Spleen (tissue), 11 donors: Measurements from ENCODE around the gene COL27A1. TPM values are rescaled to one million over a fixed set of nuclear protein-coding genes. Genes with fewer than 3 reads are reported as not detected.

Source experiments
- DNase-seq: peaks from one replicate; pipeline ENCODE4 v3.0.0-alpha.2; 2020
- H3K27ac ChIP-seq, 8 donors: fragments of 200-600 bp; sonication (generic) in 7 of 8; 1 replicate in 4 of 8; 2 replicates in 4 of 8; pipeline versions ENCODE4 v1.5.0 to v1.8.0; 2016 to 2021; ENCODE audit warnings: inconsistent platforms in 4 of 8, mild to moderate bottlenecking in 4 of 8, moderate library complexity in 1 of 8
- H3K27me3 ChIP-seq, 7 donors: fragments of 200-600 bp; sonication (generic) in 6 of 7; replicated peaks in 1 of 7; 1 replicate in 4 of 7; 2 replicates in 3 of 7; pipeline versions ENCODE4 v1.5.0 to v1.8.0; 2016 to 2021; ENCODE audit warnings: inconsistent platforms in 3 of 7, mild to moderate bottlenecking in 1 of 7
- H3K36me3 ChIP-seq, 6 donors: fragments of 200-600 bp; sonication (generic) in 5 of 6; 1 replicate in 4 of 6; 2 replicates in 2 of 6; pipeline versions ENCODE4 v1.5.0 to v1.8.0; 2016 to 2021; ENCODE audit warnings: inconsistent platforms in 2 of 6
- H3K4me1 ChIP-seq, 6 donors: fragments of 200-600 bp; sonication (generic) in 5 of 6; 1 replicate in 3 of 6; 2 replicates in 3 of 6; pipeline versions ENCODE4 v1.5.0 to v1.8.0; 2016 to 2021; ENCODE audit warnings: inconsistent platforms in 3 of 6
- H3K4me3 ChIP-seq, 8 donors: fragments of 200-600 bp; sonication (generic) in 7 of 8; 1 replicate in 4 of 8; 2 replicates in 4 of 8; pipeline versions ENCODE4 v1.5.0 to v1.8.0; 2016 to 2021; ENCODE audit warnings: inconsistent platforms in 4 of 8, mild to moderate bottlenecking in 4 of 8, moderate library complexity in 2 of 8
- H3K9me3 ChIP-seq, 8 donors: fragments of 200-600 bp; sonication (generic) in 7 of 8; 1 replicate in 4 of 8; 2 replicates in 4 of 8; pipeline versions ENCODE4 v1.5.0 to v1.8.0; 2016 to 2021; ENCODE audit warnings: inconsistent platforms in 4 of 8
- POLR2A ChIP-seq, 3 donors: fragments of 450-650 bp; IDR thresholded peaks; one replicate each; pipeline ENCODE4 v1.5.1; 2017; ENCODE audit warnings: antibody characterized with exemption in 3 of 3, mild to moderate bottlenecking in 1 of 3
- POLR2AphosphoS5 ChIP-seq, 3 donors: sonication (generic); formaldehyde crosslinking; IDR thresholded peaks; one replicate each; pipeline ENCODE4 v1.5.1; 2017; ENCODE audit warnings: antibody characterized with exemption in 3 of 3
- WGBS, 5 donors: extraction: QIAGEN DNeasy Blood & Tissue Kit in 3 of 5; methylation state at CpG; one replicate each; pipeline versions ENCODE4 v1.1.5 to v1.1.7; 2013 to 2018; 5-methylcytosine and 5-hydroxymethylcytosine counted together
- intact Hi-C: fragments of 100-400 bp; cut with DNase I; formaldehyde crosslinking; loops from one replicate; pipeline ENCODE4 v1.15.0; 2023; ENCODE audit warnings: low total_unique reads
- polyA plus RNA-seq, 3 donors: library from polyadenylated mRNA; stranded (reverse); fragments of 200-250 nt; gene quantifications; one replicate each; pipeline ENCODE4 v1.2.1, GENCODE V29; 2013
- total RNA-seq, 7 donors: library from RNA; depleted of rRNA in 3 of 7; stranded (reverse); fragments of >200 nt in 3 of 7; fragmentation: NEBNext Ultra II Directional in 4 of 7; extraction: Animal tissue kit (Norgen Biotek cat#: 25700) in 4 of 7; gene quantifications; one replicate each; pipeline versions ENCODE4 v1.1.0 to v1.2.1, GENCODE V29; 2016 to 2021
- TF ChIP-seq, protein P1 (sequence below), 11 experiments: fragments of 200-600 bp in 7 of 11; fragments of 450-650 bp in 4 of 11; sonication (generic) in 4 of 11; IDR thresholded peaks in 8 of 11; conservative IDR thresholded peaks in 3 of 11; 1 replicate in 7 of 11; 2 replicates in 4 of 11; pipeline versions ENCODE4 v1.4.0 to v1.8.0; 2016 to 2021; ENCODE audit warnings: antibody characterized with exemption in 11 of 11, inconsistent platforms in 4 of 11, mild to moderate bottlenecking in 1 of 11
- donor health status: healthy with polysubstance abuse.
- donor health status: DM: no; HTN: no; CAD: no; lungs with moderate emphysema.
- donor health status: DM: no; HTN: no; CAD: no.
- donor health status: Bipolar disorder and iron deficiency.
- donor health status: healthy.
- donor health status: DM: no; HTN: no; CAD: no.
- donor health status: DM: yes; HTN: yes; CAD: no.

COL27A1 gene
- total and polyA plus RNA-seq, 10 donors: 2.1 to 23.4 (median 6.1) TPM

DNA sequence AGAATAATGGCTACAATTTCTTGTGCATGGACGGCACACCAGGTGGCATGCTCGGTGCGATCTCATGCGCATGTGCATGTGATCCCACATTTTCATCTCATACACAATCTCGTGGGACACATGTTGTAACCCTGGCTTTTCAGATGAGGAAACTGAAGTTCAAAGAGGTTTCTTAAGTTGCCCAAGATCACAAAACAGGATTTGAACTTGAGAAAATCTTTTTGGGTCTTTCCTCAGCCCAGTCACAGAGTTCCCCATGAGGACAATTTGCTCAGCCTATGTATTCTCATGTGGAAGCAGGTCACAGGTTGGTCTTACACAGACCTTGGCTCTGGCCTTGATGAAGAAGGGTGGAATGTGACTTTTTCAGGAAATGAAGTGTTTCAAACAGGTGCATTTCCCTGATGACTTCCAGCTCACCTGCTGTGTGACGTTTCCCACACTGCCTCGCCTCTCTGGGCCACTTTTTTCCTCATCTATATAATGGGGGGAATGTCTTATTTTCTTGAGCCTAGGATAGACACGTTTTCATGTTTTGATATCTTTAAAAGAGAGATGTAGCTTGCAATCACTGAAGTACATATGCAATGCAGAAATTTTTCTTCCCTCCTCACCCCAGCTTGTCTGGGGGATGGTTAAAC, 160.5 kb downstream of the COL27A1 start:
- intact Hi-C loops: no loop called here
- no peak for TF ChIP-seq POLR2A (IDR thresholded peaks at IDR 0.05)
- TF ChIP-seq POLR2AphosphoS5 (IDR thresholded peaks at IDR 0.05): peak in 1 of 3 donors; percentile 18
- TF ChIP-seq, protein P1, sequence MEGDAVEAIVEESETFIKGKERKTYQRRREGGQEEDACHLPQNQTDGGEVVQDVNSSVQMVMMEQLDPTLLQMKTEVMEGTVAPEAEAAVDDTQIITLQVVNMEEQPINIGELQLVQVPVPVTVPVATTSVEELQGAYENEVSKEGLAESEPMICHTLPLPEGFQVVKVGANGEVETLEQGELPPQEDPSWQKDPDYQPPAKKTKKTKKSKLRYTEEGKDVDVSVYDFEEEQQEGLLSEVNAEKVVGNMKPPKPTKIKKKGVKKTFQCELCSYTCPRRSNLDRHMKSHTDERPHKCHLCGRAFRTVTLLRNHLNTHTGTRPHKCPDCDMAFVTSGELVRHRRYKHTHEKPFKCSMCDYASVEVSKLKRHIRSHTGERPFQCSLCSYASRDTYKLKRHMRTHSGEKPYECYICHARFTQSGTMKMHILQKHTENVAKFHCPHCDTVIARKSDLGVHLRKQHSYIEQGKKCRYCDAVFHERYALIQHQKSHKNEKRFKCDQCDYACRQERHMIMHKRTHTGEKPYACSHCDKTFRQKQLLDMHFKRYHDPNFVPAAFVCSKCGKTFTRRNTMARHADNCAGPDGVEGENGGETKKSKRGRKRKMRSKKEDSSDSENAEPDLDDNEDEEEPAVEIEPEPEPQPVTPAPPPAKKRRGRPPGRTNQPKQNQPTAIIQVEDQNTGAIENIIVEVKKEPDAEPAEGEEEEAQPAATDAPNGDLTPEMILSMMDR (IDR thresholded peaks at IDR 0.05 in 8 of 11, conservative IDR thresholded peaks at IDR 0.05 in 3 of 11): no peak
- peak; percentile 50 for DNase-seq
- 55 to 85% (median 68%) methylated on average over 8 of the region's 8 CpGs for WGBS, 5 donors
- Histone ChIP-seq H3K27me3 (peaks cover 0 to 12% (median 0%) of the 10 kb centered on the region in 7 donors), H3K9me3 (peaks cover 0 to 3% (median 0%) of the 10 kb centered on the region in 8 donors), H3K4me1 (peaks cover 0 to 26% (median 0%) of the 10 kb centered on the region in 6 donors), H3K36me3 (no peaks in the 10 kb centered on the region), H3K27ac (peak overlapping the region in 3 of 8 donors; percentile 40 to 80 (median 75)), H3K4me3 (no peak overlapping the region)

DNA sequence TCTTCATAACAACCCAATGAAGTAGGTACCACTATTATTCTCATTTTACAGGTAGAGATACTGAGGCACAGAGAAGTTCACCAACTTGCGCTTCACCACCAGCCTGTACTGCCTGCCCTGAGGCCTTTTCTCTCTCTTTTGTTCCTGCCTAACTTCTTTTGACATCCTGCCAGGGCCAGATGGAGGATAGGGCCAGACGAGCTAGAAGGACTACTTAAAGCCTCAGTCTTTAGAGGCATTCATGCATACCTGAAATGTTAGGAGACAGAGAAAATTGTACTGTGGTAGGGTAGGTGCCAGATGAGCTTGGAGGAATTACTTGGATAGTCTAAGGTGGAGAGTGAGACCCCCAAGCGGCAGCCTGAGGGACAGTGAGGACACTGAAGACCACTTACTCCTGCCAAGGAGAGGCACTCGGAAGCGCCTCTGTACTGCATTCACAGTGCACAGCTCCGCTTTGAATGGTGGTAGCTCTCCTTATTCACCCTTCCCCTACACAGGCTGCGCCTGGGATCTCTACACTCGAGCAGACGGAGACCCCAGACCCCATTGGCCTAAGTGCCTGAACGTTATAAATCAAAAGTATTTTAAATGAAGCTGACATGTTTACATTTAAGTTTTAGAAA, 161.4 kb downstream of the COL27A1 start:
- TF ChIP-seq POLR2AphosphoS5 (IDR thresholded peaks at IDR 0.05): no peak
- TF ChIP-seq POLR2A (IDR thresholded peaks at IDR 0.05): no peak
- TF ChIP-seq, protein P1 (IDR thresholded peaks at IDR 0.05 in 8 of 11, conservative IDR thresholded peaks at IDR 0.05 in 3 of 11): no peak
- peak overlapping the region in 3 of 8 donors; percentile 40 to 80 (median 75) for H3K27ac ChIP-seq
- peaks cover 0 to 26% (median 0%) of the 10 kb centered on the region in 6 donors for H3K4me1 ChIP-seq
- intact Hi-C loops: no loop called here
- H3K4me3 ChIP-seq: no peak overlapping the region
- no peak for DNase-seq
- WGBS, 5 donors: 78 to 89% (median 83%) methylated on average over 10 of the region's 10 CpGs
- H3K27me3 ChIP-seq: peaks cover 0 to 21% (median 0%) of the 10 kb centered on the region in 7 donors
- H3K36me3 ChIP-seq: no peaks in the 10 kb centered on the region
- H3K9me3 ChIP-seq: peaks cover 0 to 3% (median 0%) of the 10 kb centered on the region in 8 donors

DNA sequence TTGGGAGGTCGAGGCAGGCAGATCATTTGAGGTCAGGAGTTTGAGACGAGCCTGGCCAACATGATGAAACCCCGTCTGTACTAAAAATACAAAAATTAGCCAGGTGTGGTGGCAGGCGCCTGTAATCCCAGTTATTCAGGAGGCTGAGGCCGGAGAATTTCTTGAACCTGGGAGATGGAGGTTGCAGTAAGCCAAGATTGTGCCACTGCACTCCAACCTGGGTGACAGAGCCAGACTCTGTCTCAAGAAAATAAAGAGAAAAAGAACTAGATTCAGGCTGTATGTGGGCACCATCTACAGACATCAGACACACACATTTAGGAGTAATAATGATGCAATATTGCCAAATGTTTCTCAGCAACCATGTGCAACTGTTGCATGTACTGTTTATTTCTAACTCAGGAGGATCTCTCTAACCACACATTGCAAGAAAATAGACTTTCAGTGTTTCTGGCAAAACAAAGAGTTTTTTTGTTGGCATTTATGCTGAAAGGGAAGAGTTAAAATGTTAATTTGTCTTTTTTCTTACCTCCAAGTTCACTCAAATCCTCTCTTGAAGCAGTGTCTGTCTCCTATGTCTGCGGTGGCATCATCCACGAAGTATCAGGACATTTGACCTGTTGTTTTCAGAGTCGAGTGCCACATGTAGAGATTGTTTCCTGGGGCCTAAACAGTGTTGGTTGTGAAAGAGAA, 162.5 kb downstream of the COL27A1 start:
- H3K9me3 ChIP-seq: peaks cover 0 to 3% (median 0%) of the 10 kb centered on the region in 8 donors
- peak; percentile 16 for DNase-seq

More for the DNA sequence above, 162.5 kb downstream of the COL27A1 start:
- Histone ChIP-seq H3K4me1 (peaks cover 0 to 26% (median 0%) of the 10 kb centered on the region in 6 donors), H3K27ac (peak overlapping the region in 5 of 8 donors; percentile 11 to 80 (median 74)), H3K27me3 (peaks cover 0 to 25% (median 0%) of the 10 kb centered on the region in 7 donors), H3K4me3 (peak overlapping the region in 1 of 8 donors; percentile 27), H3K36me3 (no peaks in the 10 kb centered on the region)
- no peak for TF ChIP-seq POLR2AphosphoS5 (IDR thresholded peaks at IDR 0.05)
- TF ChIP-seq POLR2A (IDR thresholded peaks at IDR 0.05): no peak
- TF ChIP-seq, protein P1 (IDR thresholded peaks at IDR 0.05 in 8 of 11, conservative IDR thresholded peaks at IDR 0.05 in 3 of 11): no peak
- intact Hi-C loops: no loop called here
- 49 to 84% (median 65%) methylated on average over 8 of the region's 8 CpGs for WGBS, 5 donors
